ENCODE data around the gene MFN2. TPM values are rescaled to one million over a fixed set of nuclear protein-coding genes. Genes with fewer than 3 reads are reported as not detected.

Gene MFN2
- polyA plus RNA-seq, 1 donor from 2014 or later, result 64.9 TPM

- Histone ChIP-seq H3K9me2 (ENCODE audit: insufficient read depth, low read length) (no peaks in the 10 kb centered on the region), H2AFZ (ENCODE audit: low read depth, low read length) (no peak overlapping the region), H3F3A (ENCODE audit: insufficient read depth, low read length, poor library complexity, severe bottlenecking) (no peaks in the 10 kb centered on the region), H3K36me3 (ENCODE audit: insufficient read depth, low read length) (no peaks in the 10 kb centered on the region), H4K20me1 (ENCODE audit: insufficient read depth) (no peaks in the 10 kb centered on the region), H3K9ac (ENCODE audit: low read length) (no peak overlapping the region), H3K27ac (ENCODE audit: low read length) (no peak overlapping the region), H3K4me2 (ENCODE audit: low read length) (no peak overlapping the region), H3K9me3 (ENCODE audit: low read length) (no peaks in the 10 kb centered on the region), H3K4me3 (ENCODE audit: low read length) (no peak overlapping the region), H3K79me2 (replicated peaks; ENCODE audit: insufficient read depth, low read length) (peaks cover 21% of the 10 kb centered on the region), H3K27me3 (ENCODE audit: insufficient read depth, low read depth, low read length) (no peaks in the 10 kb centered on the region)
- TF ChIP-seq POLR2AphosphoS5 (IDR thresholded peaks at IDR 0.05) (no peak), MXI1 (conservative IDR thresholded peaks at IDR 0.05; ENCODE audit: poor library complexity, severe bottlenecking) (no peak), EP300 (conservative IDR thresholded peaks at IDR 0.05; ENCODE audit: poor library complexity, severe bottlenecking) (no peak), CTCF (IDR thresholded peaks at IDR 0.05; ENCODE audit: poor library complexity, severe bottlenecking) (no peak), SMC3 (conservative IDR thresholded peaks at IDR 0.05; ENCODE audit: poor library complexity) (no peak), TAF1 (IDR thresholded peaks at IDR 0.05; ENCODE audit: low read depth) (no peak), EZH2 (IDR thresholded peaks at IDR 0.05; ENCODE audit: borderline replicate concordance, insufficient read depth, low read length, poor library complexity, severe bottlenecking) (no peak), RAD21 (conservative IDR thresholded peaks at IDR 0.05) (no peak), REST (IDR thresholded peaks at IDR 0.05; ENCODE audit: borderline replicate concordance) (no peak)
Measured at GRCh38 chr1:11977625-11978024, 2.6 kb upstream of the MFN2 start.

GRCh38 chr1:11978301-11978700 lies 1.9 kb upstream of the MFN2 start:
- TF ChIP-seq EP300 (conservative IDR thresholded peaks at IDR 0.05; ENCODE audit: poor library complexity, severe bottlenecking) (no peak), REST (IDR thresholded peaks at IDR 0.05; ENCODE audit: borderline replicate concordance) (no peak), POLR2AphosphoS5 (IDR thresholded peaks at IDR 0.05) (no peak), SMC3 (conservative IDR thresholded peaks at IDR 0.05; ENCODE audit: poor library complexity) (no peak), CTCF (IDR thresholded peaks at IDR 0.05; ENCODE audit: poor library complexity, severe bottlenecking) (no peak), MXI1 (conservative IDR thresholded peaks at IDR 0.05; ENCODE audit: poor library complexity, severe bottlenecking) (no peak), TAF1 (IDR thresholded peaks at IDR 0.05; ENCODE audit: low read depth) (no peak), RAD21 (conservative IDR thresholded peaks at IDR 0.05) (no peak), EZH2 (IDR thresholded peaks at IDR 0.05; ENCODE audit: borderline replicate concordance, insufficient read depth, low read length, poor library complexity, severe bottlenecking) (no peak)
- no peak overlapping the region for H3K4me2 ChIP-seq (ENCODE audit: low read length)
- H3K36me3 ChIP-seq (ENCODE audit: insufficient read depth, low read length), result no peaks in the 10 kb centered on the region
- no peaks in the 10 kb centered on the region for H4K20me1 ChIP-seq (ENCODE audit: insufficient read depth)
- peaks cover 24% of the 10 kb centered on the region for H3K79me2 ChIP-seq (replicated peaks; ENCODE audit: insufficient read depth, low read length)
- H3K9me2 ChIP-seq (ENCODE audit: insufficient read depth, low read length), result no peaks in the 10 kb centered on the region
- no peak overlapping the region for H2AFZ ChIP-seq (ENCODE audit: low read depth, low read length)
- H3K27ac ChIP-seq (ENCODE audit: low read length), result no peak overlapping the region
- no peaks in the 10 kb centered on the region for H3F3A ChIP-seq (ENCODE audit: insufficient read depth, low read length, poor library complexity, severe bottlenecking)
- no peak overlapping the region for H3K4me3 ChIP-seq (ENCODE audit: low read length)
- H3K9ac ChIP-seq (ENCODE audit: low read length), result no peak overlapping the region
- H3K27me3 ChIP-seq (ENCODE audit: insufficient read depth, low read depth, low read length), result no peaks in the 10 kb centered on the region
- no peaks in the 10 kb centered on the region for H3K9me3 ChIP-seq (ENCODE audit: low read length)

All from neural cell (in vitro differentiated cells).